AG08395 (cell line): ENCODE results near the gene LRRTM4.
"Not testable (repeated sequence)": the region's sequence is repeated elsewhere in the genome, so short reads cannot be mapped to it uniquely, and the experiment has no call there.

ENCODE experiments used
- DNase-seq: peaks from one replicate; pipeline ENCODE4 v3.0.0; 2012; ENCODE audit warnings: mixed read lengths, low spot score

Gene LRRTM4

DNA sequence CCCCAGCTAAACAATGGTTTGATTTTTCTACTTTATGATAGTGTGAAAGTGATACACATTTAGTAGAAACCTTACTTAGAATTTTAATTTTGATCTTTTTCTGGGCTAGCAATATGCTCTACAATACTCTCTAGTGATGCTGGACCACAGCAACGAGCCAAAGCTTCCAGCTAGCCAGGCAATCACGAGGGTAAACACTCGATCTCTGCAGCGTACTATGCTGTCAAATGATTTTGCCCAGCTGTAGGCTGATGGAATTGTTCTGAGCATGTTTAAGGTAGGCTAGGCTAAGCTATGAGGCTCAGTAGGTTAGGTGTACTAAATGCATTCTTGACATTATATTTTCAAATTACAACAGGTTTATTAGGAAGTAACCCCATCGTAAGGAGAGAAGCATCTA, 207.5 kb downstream of the LRRTM4 start:
- DNase-seq = no peak

DNA sequence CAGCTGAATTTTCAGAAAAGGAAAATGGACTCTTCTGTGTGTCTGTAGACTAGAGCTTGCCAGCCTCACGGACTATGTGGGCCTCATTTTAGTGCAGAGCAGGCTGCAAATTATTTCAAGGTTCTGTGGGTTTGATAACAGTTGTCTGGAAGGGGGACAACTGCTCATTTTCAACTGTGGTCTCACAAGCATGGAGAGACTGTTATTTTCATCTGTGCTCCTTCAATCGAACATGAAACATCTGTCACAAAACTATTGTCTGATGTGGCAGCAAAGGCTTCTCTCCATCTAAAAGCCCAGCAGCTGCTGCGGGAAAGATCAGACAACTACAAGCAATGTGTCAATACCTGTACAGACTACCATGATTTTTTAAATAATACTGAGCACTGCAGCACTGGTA, 211.8 kb downstream of the LRRTM4 start:
- no peak for DNase-seq

DNA sequence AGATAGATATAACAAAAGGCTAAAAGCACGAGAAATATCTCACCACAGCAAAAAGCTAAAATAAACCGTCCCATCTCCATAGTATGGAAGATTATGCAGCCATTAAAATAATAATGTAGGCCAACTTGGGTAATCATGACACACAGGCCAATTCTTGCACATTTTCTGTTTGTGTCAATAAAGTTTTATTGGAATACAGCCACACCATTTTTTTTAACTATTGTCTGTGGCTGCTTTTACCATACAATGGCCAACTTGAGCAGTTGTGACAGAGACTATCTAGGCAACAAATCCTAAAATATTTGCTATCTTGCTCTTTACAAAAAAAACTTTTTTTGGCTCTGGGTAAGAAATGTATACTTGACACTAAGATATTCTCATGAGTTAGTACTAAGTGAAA, 212.5 kb downstream of the LRRTM4 start:
- DNase-seq = no peak

DNA sequence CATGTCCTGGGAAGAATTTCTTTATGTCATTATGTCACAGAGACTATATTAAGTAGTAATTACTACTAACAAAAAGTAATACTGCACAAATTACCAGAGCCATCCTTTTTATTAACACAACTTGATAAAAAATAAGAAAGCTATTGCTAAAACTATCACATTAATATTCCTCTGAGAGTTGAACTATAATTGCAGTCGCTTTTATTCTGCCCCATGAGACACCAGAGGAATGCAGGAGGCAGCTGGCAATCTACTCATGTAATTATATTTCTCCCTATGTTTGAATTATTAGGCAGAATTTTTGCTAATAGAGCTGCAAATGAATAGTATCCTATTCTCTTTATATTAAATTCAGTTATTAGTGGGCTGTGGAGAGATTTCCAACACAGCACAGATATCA, 220.7 kb downstream of the LRRTM4 start:
- no peak for DNase-seq

DNA sequence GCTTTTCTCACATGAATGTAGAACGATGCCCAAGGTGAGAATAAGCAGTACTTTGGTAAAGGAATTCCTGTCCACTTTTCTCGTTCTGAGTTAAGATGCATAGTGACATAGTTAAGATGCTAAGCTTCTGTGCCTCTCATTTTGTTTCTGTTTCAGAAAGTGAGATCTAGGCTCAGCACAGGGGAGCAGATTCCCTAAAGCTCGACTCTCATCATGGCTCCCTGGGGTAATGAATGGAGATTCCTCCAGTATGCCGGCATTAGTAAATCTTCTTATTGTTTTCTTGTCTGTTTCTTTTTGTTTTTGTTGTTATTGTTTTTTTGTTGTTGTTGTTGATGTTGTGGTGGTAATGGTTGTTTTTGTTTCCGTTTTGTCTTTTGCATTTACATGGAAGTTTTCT, 225.4 kb downstream of the LRRTM4 start:
- DNase-seq = no peak

DNA sequence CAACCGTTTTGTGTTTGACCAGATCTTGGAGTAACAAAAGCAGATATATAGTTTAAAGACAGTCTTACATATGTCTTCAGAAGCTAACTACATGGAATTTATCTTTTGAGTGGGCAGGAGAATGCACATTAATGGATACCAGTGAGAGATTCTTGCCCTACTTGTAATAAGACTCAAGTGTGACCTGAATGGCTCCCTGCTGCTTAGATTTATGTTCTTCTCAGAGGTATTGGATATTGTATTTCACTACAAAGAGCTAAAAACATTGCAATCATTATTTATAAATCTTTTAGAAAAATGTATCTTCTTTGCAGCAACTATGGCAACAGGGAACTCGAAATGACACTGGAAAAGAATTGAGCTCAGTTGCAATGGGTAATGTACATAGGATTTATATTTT, 227.7 kb downstream of the LRRTM4 start:
- DNase-seq = no peak

DNA sequence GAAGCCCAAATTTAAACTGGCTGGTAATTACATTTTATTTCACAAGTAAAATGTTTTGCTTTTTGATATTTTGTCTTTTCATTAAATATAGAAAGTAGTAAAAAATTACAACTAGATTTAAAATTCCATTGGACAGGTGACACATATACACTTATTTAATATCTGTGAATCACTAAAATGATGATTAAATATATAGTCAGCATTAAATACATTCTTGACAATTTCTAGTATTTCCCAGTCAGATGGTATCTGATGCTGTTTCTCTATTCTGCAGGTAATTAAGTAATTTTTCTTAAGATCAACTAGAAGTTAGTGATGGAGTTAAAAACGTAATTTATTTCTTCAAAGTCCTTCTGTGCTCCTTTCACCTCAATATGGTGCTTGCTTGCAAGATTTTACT, 237.8 kb downstream of the LRRTM4 start:
- DNase-seq = no peak

DNA sequence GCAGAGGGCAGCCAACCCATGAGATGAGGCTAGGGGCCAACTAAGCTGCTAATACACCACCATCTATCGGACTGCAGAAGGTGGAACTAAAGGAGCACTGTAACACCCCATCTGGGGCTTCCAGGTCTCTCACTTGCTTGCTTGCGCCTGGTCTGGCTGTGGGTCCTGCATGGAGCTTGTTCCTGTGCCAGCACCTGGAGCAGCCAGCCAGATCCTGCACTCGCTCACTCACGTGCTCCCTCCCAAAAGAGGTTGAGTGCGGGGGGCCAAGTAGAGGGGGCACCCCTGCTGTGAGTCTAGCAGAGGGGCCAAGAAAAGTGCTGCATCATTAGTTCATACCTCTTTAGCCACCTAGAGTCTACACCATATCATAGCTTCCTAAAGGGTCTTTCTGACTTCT, 250.9 kb downstream of the LRRTM4 start:
- DNase-seq = no peak

DNA sequence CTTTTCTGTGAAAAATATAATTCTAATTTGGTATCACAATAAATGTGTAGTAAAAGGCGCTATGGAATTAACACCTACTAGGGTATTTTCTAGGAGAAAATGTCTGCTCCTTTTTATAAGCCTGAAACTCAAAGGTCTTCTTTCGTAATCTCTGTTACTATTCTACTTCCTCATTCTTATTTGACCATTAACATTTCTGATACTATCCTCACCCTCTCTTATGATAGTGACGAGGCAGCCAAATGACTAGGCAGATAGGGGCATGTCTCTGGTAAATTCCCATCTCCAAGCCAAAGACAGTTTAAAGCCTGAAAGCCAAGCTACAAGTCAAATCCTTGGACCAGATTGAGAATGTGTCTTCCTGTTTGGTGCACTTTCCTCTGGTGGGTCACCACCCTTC, 251.7 kb downstream of the LRRTM4 start:
- DNase-seq = no peak

DNA sequence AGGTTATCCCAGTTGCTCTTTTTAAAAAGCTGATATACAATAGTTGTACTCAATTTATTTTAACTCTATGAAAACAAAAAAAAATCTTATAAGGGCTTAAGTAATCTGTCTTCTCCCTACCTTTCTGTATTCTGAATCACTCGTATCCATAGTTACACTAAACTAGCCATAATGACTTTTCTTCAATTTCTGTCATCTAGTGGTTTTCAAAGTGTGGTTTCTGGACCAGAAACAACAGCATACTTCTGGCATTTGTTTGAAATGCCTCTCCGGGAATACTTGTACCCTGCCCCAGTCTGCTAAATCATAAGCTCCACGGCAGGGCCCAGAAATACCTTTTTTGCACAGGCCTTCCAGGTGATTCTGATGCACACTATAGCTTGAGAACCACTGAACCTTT, 253.6 kb downstream of the LRRTM4 start:
- DNase-seq = no peak

DNA sequence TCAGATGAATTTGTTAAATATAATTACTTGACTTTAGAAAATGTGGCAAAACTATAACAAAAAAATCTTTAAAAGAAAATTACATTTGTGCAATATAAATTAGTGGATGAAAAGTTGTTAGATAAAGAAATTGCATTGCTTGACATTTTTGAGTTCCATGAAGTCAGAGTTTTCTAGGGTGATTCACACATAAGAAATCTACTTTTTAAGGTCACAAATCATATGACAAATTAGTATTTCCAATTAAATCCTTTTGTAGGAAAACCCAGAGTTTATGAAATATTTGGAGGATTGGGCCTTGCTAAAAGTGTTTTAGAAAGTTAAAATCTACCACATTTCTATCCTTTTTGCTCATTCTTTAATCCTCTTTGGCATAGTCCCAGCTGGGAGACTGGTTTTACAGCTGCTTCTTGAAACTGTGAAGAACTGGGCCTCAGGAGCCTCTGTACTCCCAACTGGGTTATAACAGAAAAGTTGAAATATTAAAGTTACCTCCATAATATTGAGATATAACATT, 289.2 kb downstream of the LRRTM4 start:
- no peak for DNase-seq

DNA sequence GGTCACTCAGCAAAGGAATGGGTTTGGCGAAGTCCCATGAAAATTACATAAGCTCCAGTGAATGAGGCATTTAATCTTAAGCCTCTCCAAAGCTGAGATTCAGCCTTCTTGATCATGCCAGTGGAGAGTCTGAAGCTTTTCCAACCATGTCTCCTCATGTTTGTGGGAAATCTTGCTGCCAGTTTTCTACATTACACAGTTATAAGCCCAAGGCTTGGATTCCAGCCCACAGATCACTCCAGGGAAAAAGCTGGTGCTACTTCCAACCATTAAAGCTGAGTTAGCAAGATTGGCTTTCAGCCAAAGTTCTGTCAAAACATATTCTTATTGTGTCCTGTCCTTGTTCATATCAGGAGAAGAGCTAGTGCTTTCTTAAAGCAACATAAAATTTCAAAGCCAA, 293.8 kb downstream of the LRRTM4 start:
- no peak for DNase-seq

DNA sequence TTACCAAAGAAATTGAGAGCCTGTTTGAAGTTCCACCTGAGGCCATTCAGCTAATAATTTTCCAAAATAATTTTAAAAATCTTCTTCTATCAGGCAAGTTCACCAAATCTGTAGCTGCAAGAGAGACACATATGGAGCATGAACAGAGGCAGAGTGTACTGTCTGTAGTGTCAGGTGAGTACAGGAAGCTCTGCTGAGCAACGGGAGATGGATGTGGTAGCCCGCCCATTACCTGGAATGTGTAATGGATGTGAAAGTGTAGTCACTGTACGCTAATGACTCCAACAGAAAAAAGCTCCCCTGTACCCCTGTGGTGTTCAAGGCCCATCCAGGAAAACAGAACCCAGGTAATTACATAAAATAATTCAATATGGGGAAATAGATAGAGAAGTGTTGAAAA, 311.5 kb downstream of the LRRTM4 start:
- no peak for DNase-seq

DNA sequence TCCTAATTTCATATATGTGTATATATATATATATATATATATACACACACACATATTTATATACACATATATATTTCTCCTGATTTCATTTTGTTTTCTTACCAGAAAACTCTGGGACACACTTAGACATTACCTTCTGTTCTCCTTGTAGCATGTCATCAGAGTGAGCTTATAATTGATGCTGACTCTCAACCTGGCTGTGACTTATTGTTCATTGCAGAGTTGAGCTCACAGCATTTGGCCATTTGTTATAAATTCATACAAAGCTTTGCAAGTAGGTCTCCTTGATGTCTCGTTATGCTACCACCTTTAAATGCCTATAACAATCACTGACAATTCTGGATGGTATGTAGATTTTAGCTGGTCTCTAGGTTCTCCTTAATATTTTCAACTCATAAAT, 314.8 kb downstream of the LRRTM4 start:
- no peak for DNase-seq

DNA sequence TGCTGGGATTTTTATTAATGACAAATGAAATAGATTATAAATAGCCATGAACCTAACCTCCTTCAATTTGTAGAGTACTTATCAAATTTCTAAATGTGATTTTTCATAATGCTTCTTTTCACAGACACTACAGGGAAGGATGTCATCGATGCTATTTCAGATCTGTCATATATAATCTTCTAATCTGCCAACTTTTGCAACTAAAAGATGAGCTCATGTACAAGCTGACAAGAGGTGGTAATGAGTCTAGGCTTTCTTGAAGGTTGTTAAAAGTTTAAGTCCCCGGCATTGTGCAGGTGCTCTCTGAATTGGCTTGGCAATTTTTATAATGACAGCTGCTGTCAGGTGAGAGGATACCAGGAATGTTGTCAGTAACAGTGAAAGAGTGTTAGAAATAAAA, 320.4 kb downstream of the LRRTM4 start:
- no peak for DNase-seq

DNA sequence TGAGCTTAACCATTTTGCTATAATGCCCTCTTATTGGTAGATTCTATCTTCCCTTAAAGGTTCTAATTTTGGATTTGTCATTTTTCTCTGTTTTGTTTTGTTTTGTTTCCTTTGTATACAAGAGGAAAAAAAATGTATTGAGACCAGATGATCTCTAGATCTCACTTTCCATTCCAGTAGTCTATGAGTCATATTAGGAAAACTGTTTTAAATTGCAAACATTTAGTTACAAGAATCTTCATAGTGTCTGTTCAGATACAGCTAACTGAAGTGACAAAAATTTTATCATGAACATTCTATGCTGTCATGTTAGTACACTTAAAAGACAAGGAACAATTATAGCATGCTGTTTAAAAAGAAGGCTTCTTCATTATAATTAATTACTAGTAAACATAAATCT, 322.8 kb downstream of the LRRTM4 start:
- DNase-seq = no peak

DNA sequence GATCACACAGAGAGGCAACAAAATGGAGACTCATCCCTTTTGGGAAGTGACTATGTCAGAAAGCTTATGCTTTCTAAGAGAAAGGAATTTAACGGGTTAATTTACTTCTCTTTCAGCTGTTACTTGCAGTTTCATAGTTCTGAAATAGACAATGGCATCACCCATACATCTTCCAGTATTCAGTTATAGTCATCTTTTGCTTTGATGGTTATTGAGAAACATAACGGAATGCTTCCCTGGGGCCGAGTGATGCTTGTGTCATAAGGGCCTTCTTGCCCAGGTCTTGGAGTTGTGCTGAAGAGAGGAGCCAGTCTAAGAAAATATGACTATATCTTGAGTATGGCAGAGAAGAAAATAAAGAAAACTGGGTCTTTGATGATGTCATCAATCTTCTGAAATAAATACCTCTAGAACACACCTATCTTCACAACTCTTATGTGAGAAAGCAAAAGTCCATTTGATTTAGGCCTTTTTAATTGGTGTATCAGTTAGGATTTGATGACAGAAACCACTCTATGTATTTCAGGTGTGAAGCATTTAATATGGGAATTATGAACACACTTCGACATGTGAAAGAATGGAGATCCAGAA, 328.2 kb downstream of the LRRTM4 start:
- no peak for DNase-seq

DNA sequence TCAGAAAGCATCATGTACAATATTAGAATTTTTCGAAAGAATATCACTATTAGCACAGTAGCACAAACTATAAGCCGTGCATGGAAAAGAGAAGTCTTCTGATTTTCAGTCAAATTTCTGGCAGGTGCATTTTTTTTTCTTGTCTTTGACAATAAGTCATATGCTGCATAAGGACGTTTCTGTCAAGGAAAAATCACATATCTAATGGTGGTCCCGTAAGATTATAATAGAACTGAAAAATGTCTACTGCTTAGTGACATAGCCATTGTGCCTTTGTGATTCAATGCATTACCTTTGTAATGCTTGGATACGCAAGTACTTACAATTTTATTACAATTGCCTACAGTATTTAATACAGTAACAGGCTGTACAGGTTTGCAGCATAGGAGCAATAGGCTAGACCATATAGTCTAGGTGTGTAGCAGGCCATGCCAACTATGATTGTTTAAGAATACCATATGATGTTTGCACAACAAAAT, 329.3 kb downstream of the LRRTM4 start:
- no peak for DNase-seq

DNA sequence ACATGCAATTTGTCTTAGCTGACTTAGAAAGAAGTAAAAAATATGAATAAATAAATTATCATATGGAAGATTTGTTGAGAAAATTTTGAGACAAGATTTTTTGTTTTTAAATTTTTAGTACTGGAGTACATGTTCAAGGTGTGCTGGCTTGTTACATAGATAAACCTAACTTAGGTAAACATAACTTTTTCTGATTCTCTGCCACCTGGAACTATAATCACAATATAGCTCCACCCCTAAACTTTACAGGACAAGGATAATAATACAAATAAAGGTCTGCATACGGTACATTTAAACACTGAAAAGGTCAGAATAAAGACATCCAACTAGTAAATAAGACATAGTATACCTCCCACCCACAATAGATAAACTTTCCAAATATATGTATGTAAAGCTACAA, 330.5 kb downstream of the LRRTM4 start:
- no peak for DNase-seq

DNA sequence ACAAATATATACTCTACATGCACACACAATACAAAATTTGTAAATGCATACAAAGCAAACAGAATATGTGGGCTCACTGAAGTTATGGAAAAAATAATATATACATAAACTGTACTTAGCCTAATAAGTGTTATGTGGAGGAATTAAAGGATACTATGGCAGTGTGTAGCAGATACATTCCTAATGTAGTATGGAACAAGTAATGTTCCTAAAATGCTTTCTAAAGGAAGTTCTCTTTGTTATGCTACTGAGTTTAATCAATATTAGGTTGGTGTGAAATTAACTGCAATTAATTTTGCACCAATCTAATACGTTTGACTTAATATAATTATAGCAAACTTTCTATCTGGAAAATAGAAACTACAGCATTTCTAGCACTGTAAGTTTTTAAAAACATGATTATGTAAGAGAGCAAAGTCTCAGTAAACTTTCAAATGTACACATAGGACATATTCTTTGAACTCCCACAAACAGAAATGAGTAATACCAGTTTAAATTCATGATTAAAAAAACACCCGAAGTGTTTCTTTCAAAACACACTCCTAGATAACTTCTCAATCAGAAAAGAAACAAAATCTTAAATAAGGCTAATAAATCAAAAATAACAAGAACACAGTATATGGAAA, 331.3 kb downstream of the LRRTM4 start:
- DNase-seq = no peak

DNA sequence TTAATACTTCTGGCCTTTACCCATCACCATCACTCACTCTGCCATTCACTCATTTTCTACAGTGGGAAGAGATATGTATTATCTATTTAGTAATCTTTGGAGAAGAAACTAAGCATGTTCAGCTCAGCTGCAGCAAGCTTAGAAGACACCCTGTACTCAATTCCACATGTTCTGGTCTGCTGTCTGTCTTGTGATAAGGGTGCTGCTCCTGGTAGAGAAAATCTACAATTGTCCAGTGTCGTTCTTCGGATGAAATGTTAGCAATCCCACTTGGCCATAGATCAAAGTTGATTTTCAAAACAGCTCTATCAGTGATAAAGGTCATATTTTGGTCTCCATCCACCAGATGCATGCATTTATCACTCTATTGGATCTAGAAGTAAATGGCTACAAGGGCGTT, 337.1 kb downstream of the LRRTM4 start:
- DNase-seq = no peak

DNA sequence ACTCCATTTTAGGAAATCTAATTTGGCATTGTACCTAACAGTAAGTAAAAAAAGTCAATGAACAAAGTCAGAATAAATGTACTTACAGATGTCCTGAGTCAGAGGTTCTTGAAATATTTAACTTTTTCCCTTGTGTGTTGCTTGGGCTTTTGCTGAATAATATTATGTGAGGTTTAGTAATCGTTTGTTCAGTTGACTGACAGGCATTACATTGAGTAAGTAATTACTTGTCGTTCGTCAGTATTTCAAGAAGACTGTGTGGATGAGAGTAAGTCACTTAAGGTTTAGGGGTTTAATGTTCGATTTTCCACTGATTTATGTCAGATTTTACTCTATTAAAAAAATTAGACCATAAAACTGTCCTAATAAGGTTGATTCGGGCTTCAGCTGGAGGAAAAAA, 342.9 kb downstream of the LRRTM4 start:
- no peak for DNase-seq

DNA sequence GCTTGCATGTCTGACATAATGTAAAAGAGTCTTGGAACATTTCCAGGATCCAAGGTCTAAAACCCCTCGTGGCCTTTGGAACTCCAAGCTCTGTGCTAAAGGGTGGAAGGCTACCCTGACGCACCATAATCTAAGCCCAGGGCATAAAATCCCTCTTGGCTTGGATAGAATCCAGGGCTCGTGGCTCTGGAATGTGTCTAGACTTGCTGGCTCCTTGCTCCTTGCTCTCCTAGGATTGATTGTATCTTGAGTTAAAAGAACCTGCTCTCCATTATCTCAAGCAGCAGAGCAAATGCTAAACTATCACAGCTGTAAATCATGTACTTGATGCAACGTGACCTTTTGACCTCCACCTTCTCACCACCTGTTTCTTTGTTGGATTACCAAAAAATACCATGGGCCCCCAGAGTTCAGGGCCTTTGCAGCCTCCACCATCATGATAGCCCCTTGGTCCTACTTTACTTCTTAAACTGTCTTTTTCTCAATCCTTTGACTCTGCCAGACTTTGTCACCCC, 346.9 kb downstream of the LRRTM4 start:
- not testable (repeated sequence) for DNase-seq

DNA sequence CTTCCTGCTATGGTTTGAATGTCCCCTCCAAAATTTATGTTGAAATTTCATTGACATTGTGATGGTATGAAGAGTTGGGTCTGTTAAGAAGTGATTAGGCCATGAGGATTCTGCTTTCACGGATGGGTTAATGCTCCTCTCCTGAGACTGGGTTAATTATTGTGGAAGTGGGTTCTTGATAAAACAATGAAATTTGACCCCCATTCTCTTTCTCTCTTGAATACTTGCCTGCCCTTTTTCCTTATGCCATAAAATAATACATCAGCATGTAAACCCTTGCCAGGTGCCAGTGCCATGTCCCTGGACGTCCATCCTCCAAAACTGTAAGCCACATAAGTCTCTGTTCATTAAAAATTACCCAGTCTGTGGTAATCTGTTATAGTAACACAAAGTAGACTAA, 352.8 kb downstream of the LRRTM4 start:
- no peak for DNase-seq
